KOPT-K1 (cell line): ENCODE measurements around the gene MED13L.

Experiments
- H3K27ac ChIP-seq: fragments of 200-600 bp; sonication (generic); 2 replicates; pipeline ENCODE4 v1.5.1; 2016; ENCODE audit warnings: antibody characterized with exemption, mild to moderate bottlenecking, low read depth, low read length; ENCODE audit not compliant: poor library complexity, severe bottlenecking
- H3K36me3 ChIP-seq: fragments of 200-600 bp; sonication (generic); 2 replicates; pipeline ENCODE4 v1.5.1; 2017; ENCODE audit warnings: antibody characterized with exemption, mild to moderate bottlenecking, low read length, moderate library complexity; ENCODE audit not compliant: insufficient read depth
- H3K9me3 ChIP-seq: fragments of 200-600 bp; sonication (generic); 2 replicates; pipeline ENCODE4 v1.5.1; 2017; ENCODE audit warnings: antibody characterized with exemption, low read length, mild to moderate bottlenecking; ENCODE audit not compliant: insufficient read depth, poor library complexity, severe bottlenecking

The MED13L gene

GRCh38 chr12:116160883-116161458 lies 116.5 kb downstream of the MED13L start:
- Histone ChIP-seq H3K9me3 (no peaks in the 10 kb centered on the region), H3K36me3 (no peaks in the 10 kb centered on the region), H3K27ac (no peak overlapping the region)

DNA sequence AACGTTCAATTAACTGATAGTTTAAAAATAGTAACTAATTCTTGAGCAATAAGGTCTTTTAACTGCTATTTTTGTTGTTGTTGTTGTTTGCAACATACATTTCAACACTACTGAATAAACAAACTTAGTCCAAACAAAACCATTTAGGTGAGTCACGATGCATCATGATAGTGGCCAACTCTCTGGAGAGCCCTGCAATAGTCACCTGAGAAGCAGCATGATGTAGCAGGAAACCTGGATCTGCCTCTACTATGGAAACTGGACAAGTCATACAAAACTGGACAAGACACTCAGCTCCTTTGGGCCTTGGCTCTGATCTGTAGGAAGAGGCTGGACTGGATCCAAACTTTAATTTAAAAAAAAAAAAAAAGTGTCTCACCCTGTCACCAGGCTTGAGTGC lies 117.3 kb downstream of the MED13L start:
- Histone ChIP-seq H3K9me3 (no peaks in the 10 kb centered on the region), H3K36me3 (no peaks in the 10 kb centered on the region), H3K27ac (no peak overlapping the region)

- Histone ChIP-seq H3K27ac (no peak overlapping the region), H3K36me3 (no peaks in the 10 kb centered on the region), H3K9me3 (no peaks in the 10 kb centered on the region)
These were observed 117.8 kb downstream of the MED13L start for GRCh38 chr12:116159593-116160200.

GRCh38 chr12:116159175-116159574 lies 118.3 kb downstream of the MED13L start:
- Histone ChIP-seq H3K36me3 (no peaks in the 10 kb centered on the region), H3K9me3 (no peaks in the 10 kb centered on the region), H3K27ac (no peak overlapping the region)

DNA sequence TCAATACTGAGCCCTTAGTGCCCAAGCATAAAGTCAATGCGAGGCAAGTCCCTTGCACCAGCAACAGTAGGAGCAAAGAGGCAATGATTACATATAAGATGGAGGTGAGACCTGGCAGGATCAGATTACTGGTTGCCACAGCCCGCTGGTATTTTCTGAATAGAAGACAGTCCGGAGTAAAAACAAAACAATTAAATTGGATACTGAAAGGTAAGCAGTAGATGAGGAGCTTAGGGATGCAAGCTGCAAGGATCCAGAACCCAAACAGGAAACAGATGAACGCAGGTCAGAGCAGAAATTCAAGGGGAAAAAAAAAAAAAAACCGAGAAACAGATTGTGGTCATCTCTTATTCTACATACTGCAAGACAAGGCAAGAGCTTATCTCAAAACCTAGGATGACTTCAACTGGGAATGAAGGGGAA lies 119.6 kb downstream of the MED13L start:
- no peaks in the 10 kb centered on the region for H3K36me3 ChIP-seq
- no peaks in the 10 kb centered on the region for H3K9me3 ChIP-seq
- no peak overlapping the region for H3K27ac ChIP-seq

GRCh38 chr12:116156614-116157013 lies 120.9 kb downstream of the MED13L start:
- H3K9me3 ChIP-seq = no peaks in the 10 kb centered on the region
- H3K27ac ChIP-seq = no peak overlapping the region
- H3K36me3 ChIP-seq = no peaks in the 10 kb centered on the region

DNA sequence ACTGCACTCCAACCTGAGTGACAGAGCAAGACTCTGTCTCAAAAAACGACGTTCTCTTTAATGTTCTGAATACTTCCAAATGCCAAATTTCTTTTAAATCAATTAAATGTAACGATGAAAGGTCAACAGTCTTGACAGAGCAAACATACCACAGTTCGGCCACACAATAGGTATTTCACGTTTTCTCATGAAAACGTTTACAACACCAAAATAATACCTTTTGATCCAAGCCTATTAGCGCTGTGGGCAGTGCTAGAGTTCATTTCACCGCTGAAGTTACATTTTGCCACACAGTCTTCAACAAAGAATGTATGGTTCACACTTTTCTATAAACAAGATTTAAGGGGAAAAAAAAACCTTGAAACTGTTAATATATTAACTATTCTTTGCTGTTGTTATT lies 122.1 kb downstream of the MED13L start:
- Histone ChIP-seq H3K27ac (no peak overlapping the region), H3K9me3 (no peaks in the 10 kb centered on the region), H3K36me3 (no peaks in the 10 kb centered on the region)

DNA sequence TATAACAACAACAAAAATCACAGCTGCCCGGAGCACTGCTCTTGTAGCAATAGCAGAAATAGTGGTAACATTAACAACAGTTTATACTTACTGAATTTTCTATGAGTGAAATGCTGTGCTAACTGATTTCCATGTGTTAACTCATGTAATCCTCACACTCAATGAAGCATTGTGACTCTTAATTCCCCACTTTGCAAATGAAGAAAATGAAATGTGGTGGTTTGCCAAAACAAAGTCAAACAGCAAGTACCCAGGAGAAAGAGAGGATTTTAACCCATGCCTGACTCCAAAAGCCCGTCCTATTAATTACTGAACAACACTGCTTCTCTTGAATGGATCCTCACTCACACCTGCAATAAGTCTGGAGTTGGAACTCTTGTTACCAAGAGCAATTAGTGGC lies 123.5 kb downstream of the MED13L start:
- no peaks in the 10 kb centered on the region for H3K9me3 ChIP-seq
- H3K27ac ChIP-seq = no peak overlapping the region
- no peaks in the 10 kb centered on the region for H3K36me3 ChIP-seq

DNA sequence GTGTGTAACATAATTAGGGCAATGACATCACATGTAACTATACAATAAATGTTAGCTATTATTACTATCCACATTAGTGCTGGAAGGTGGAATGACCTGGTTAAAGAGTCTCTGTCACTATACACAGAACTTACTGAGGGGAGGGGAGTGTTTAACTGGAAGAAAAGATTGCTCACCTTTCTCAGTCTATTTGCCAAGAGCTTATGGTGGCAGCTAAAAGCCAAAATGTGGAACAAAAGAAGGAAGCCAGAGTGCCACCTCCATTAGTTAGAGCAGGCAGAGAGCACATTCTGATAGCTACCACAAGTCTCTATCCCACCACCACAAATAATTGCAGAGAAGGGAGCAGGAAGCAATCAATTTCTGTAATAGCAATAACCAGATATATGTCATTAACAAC lies 124.4 kb downstream of the MED13L start:
- Histone ChIP-seq H3K9me3 (no peaks in the 10 kb centered on the region), H3K36me3 (no peaks in the 10 kb centered on the region), H3K27ac (no peak overlapping the region)

- no peaks in the 10 kb centered on the region for H3K9me3 ChIP-seq
- H3K36me3 ChIP-seq = no peaks in the 10 kb centered on the region
- no peak overlapping the region for H3K27ac ChIP-seq
These were observed 125.2 kb downstream of the MED13L start for GRCh38 chr12:116152268-116152667.

- Histone ChIP-seq H3K36me3 (no peaks in the 10 kb centered on the region), H3K27ac (no peak overlapping the region), H3K9me3 (no peaks in the 10 kb centered on the region)
These were observed 127.0 kb downstream of the MED13L start for GRCh38 chr12:116150452-116150851.

GRCh38 chr12:116150001-116150400 lies 127.5 kb downstream of the MED13L start:
- Histone ChIP-seq H3K27ac (no peak overlapping the region), H3K36me3 (no peaks in the 10 kb centered on the region), H3K9me3 (no peaks in the 10 kb centered on the region)

GRCh38 chr12:116148844-116149243 lies 128.6 kb downstream of the MED13L start:
- Histone ChIP-seq H3K36me3 (no peaks in the 10 kb centered on the region), H3K9me3 (no peaks in the 10 kb centered on the region), H3K27ac (no peak overlapping the region)

DNA sequence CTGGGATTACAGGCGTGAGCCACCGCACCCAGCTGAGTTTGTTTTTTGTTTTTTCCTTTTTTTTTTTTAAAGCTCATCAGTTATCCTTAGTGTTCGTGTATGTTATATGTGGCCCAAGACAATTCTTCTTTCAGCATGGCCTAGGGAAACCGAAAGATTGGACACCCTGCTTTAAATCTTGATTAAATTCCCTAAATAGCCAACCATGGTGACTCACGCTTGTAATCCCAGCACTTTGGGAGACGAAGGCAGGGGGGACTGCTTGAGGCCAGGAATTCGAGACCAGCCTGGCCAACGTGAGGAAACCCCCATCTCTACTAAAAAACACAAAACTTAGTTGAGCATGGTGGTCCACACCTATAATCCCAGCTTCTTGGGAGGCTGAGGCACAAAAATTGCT lies 131.1 kb downstream of the MED13L start:
- H3K27ac ChIP-seq = no peak overlapping the region
- no peaks in the 10 kb centered on the region for H3K36me3 ChIP-seq
- H3K9me3 ChIP-seq = no peaks in the 10 kb centered on the region

- H3K9me3 ChIP-seq = no peaks in the 10 kb centered on the region
- H3K36me3 ChIP-seq = no peaks in the 10 kb centered on the region
- H3K27ac ChIP-seq = no peak overlapping the region
These were observed 132.0 kb downstream of the MED13L start for GRCh38 chr12:116145451-116145850.

DNA sequence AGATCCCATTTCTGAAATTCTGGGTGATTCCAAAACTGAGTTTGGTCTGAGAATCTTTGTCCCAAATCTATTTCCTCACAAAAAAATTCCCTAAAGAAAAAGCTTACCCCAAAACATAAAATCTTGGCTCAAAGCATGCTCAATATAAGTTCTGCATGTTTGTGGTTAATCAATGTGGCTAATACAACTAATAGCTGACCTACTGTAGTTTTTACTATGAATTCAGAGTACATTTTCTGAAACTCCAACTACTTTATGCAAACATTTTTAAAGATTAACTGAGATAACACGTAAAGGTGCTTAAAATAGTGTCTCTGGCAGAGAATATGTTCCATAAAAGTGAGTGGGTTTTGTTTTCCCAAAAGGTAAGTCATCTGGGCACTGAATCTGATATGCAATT lies 133.1 kb downstream of the MED13L start:
- no peak overlapping the region for H3K27ac ChIP-seq
- no peaks in the 10 kb centered on the region for H3K36me3 ChIP-seq
- H3K9me3 ChIP-seq = no peaks in the 10 kb centered on the region
